HPDE6-E6E7 (cell line): ENCODE measurements around the gene MAN1A1.
A peak's percentile ranks its signal among the peaks of the same experiment; 100 is the strongest.

ENCODE experiments used
- DNase-seq: peaks from one replicate; pipeline ENCODE4 v3.0.0; 2011; ENCODE audit warnings: missing footprints; ENCODE audit errors: extremely low spot score

Gene MAN1A1

GRCh38 chr6:119325559-119326265 lies 23.8 kb downstream of the MAN1A1 start:
- no peak for DNase-seq

- no peak for DNase-seq
Observed at GRCh38 chr6:119324718-119325117, 24.8 kb downstream of the MAN1A1 start.

GRCh38 chr6:119323931-119324330 lies 25.6 kb downstream of the MAN1A1 start:
- DNase-seq: no peak

GRCh38 chr6:119323478-119323877 lies 26.1 kb downstream of the MAN1A1 start:
- no peak for DNase-seq

- DNase-seq: no peak
Observed at GRCh38 chr6:119322715-119323350, 26.7 kb downstream of the MAN1A1 start.

GRCh38 chr6:119322034-119322433 lies 27.5 kb downstream of the MAN1A1 start:
- DNase-seq: no peak

- no peak for DNase-seq
Observed at GRCh38 chr6:119319694-119320093, 29.9 kb downstream of the MAN1A1 start.

GRCh38 chr6:119318730-119319129 lies 30.8 kb downstream of the MAN1A1 start:
- DNase-seq: no peak

- DNase-seq: no peak
Observed at GRCh38 chr6:119318176-119318575, 31.4 kb downstream of the MAN1A1 start.

- no peak for DNase-seq
Observed at GRCh38 chr6:119317007-119317406, 32.6 kb downstream of the MAN1A1 start.

- no peak for DNase-seq
Observed at GRCh38 chr6:119314885-119315272, 34.7 kb downstream of the MAN1A1 start.

GRCh38 chr6:119313937-119314884 lies 35.4 kb downstream of the MAN1A1 start:
- DNase-seq: no peak

GRCh38 chr6:119312875-119313338 lies 36.7 kb downstream of the MAN1A1 start:
- DNase-seq: no peak

- DNase-seq: no peak
Observed at GRCh38 chr6:119312441-119312840, 37.1 kb downstream of the MAN1A1 start.

GRCh38 chr6:119311514-119312142 lies 37.9 kb downstream of the MAN1A1 start:
- DNase-seq: no peak

- DNase-seq: no peak
Observed at GRCh38 chr6:119310486-119311036, 39.0 kb downstream of the MAN1A1 start.

GRCh38 chr6:119308991-119309657 lies 40.4 kb downstream of the MAN1A1 start:
- no peak for DNase-seq

- peak; percentile 9 for DNase-seq
Observed at GRCh38 chr6:119308048-119308570, 41.5 kb downstream of the MAN1A1 start.

GRCh38 chr6:119307056-119307455 lies 42.5 kb downstream of the MAN1A1 start:
- DNase-seq: no peak

GRCh38 chr6:119306396-119306968 lies 43.1 kb downstream of the MAN1A1 start:
- DNase-seq: no peak
